ENCODE results near the gene PHF24. TPM values are rescaled to one million over a fixed set of nuclear protein-coding genes. Genes with fewer than 3 reads are reported as not detected.

The PHF24 gene
- total RNA-seq, 3 donors from 2014 or later (not counting 1 experiment from before 2014, with no cell fraction given): not detected

DNA sequence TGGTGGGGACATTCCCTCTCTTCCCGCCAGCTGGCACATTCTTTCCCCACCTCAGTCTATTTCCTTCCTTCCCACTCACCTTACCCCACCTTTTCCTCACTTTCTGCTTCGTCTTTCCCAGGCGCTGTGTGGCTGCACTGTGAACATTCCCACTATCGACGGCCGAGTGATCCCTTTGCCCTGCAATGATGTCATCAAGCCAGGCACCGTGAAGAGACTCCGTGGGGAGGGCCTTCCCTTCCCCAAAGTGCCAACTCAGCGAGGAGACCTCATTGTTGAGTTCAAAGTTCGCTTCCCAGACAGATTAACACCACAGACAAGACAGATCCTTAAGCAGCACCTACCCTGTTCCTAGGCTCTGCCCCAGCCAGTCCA is 38.8 kb downstream of the PHF24 start:
- TF ChIP-seq, protein P1, sequence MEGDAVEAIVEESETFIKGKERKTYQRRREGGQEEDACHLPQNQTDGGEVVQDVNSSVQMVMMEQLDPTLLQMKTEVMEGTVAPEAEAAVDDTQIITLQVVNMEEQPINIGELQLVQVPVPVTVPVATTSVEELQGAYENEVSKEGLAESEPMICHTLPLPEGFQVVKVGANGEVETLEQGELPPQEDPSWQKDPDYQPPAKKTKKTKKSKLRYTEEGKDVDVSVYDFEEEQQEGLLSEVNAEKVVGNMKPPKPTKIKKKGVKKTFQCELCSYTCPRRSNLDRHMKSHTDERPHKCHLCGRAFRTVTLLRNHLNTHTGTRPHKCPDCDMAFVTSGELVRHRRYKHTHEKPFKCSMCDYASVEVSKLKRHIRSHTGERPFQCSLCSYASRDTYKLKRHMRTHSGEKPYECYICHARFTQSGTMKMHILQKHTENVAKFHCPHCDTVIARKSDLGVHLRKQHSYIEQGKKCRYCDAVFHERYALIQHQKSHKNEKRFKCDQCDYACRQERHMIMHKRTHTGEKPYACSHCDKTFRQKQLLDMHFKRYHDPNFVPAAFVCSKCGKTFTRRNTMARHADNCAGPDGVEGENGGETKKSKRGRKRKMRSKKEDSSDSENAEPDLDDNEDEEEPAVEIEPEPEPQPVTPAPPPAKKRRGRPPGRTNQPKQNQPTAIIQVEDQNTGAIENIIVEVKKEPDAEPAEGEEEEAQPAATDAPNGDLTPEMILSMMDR (IDR thresholded peaks at IDR 0.05): no peak
- Mint-ChIP-seq H3K27me3 (ENCODE audit: low read depth in 2 of 2) (no peaks in the 10 kb centered on the region), H3K9me3 (no peaks in the 10 kb centered on the region), H3K27ac (no peak overlapping the region), H3K4me3 (no peak overlapping the region), H3K36me3 (no peaks in the 10 kb centered on the region), H3K4me1 (no peaks in the 10 kb centered on the region)
- intact Hi-C loops (cut with micrococcal nuclease): no loop called here
- WGBS (ENCODE audit: insufficient coverage): 95% methylated on average over 10 of the region's 10 CpGs
- DNase-seq (no peak), ATAC-seq (no peak)
- no peaks in the 10 kb centered on the region for H3K27me3 ChIP-seq (ENCODE audit: control insufficient read depth, insufficient read depth, low read length)
- no peak overlapping the region for H3K4me3 ChIP-seq (ENCODE audit: low read length)
- no peaks in the 10 kb centered on the region for H3K4me1 ChIP-seq (ENCODE audit: control insufficient read depth, insufficient read depth, low read length)
- H3K36me3 ChIP-seq (ENCODE audit: control insufficient read depth, insufficient read depth, low read length): no peaks in the 10 kb centered on the region
- no peaks in the 10 kb centered on the region for H3K9me3 ChIP-seq (ENCODE audit: control insufficient read depth, insufficient read depth, low read length)
- H3K27ac ChIP-seq (ENCODE audit: low read length): no peak overlapping the region

DNA sequence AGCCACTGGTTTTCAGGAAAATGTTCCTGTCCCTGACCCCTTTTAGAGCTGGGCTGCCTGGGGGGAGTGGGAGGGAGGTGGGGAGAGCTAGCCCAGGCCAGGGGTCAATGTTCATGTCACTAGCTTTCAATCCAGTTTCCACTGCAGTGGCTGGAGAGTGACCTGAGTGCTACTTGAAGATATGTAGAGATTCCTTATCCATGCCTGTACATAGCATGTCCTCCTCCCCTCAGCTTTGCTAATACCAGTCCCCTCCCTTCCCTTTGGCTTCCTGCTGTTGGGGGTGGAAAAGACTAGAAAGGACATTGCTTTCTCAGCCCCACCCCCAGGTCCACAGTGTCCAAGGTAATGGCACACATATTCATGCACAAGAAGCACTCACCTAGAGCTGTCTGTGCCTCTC is 39.3 kb downstream of the PHF24 start:
- no peak overlapping the region for H3K27ac Mint-ChIP-seq
- Histone ChIP-seq H3K36me3 (ENCODE audit: control insufficient read depth, insufficient read depth, low read length) (no peaks in the 10 kb centered on the region), H3K27me3 (ENCODE audit: control insufficient read depth, insufficient read depth, low read length) (no peaks in the 10 kb centered on the region), H3K9me3 (ENCODE audit: control insufficient read depth, insufficient read depth, low read length) (no peaks in the 10 kb centered on the region), H3K4me3 (ENCODE audit: low read length) (no peak overlapping the region), H3K27ac (ENCODE audit: low read length) (no peak overlapping the region), H3K4me1 (ENCODE audit: control insufficient read depth, insufficient read depth, low read length) (no peaks in the 10 kb centered on the region)
- H3K27me3 Mint-ChIP-seq (ENCODE audit: low read depth in 2 of 2): no peaks in the 10 kb centered on the region
- no peaks in the 10 kb centered on the region for H3K9me3 Mint-ChIP-seq
- intact Hi-C loops (cut with micrococcal nuclease): no loop called here
- no peaks in the 10 kb centered on the region for H3K36me3 Mint-ChIP-seq
- TF ChIP-seq, protein P1 (IDR thresholded peaks at IDR 0.05): no peak
- H3K4me1 Mint-ChIP-seq: no peaks in the 10 kb centered on the region
- ATAC-seq: no peak
- H3K4me3 Mint-ChIP-seq: no peak overlapping the region
- no peak for DNase-seq

DNA sequence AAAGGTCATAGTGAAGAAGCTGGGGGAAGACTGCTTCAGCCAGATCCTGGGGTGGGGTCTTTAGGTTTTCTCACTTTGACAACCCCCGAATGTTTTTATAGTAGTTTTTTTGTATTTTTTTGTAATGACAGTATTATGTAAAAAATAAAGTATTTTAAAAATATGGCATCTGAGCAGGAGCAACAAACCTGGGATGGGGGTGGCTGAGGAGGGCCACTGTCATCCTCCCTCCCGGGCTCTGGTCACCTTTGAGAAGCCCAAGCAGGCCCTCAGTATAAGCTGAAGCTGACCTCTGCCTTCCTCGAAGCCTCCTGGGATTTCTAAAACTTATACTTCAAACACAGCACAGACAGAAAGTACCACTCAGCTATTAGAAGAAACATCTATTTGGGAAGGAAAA is 40.2 kb downstream of the PHF24 start:
- Mint-ChIP-seq H3K27ac (no peak overlapping the region), H3K27me3 (ENCODE audit: low read depth in 2 of 2) (no peaks in the 10 kb centered on the region), H3K4me1 (no peaks in the 10 kb centered on the region), H3K4me3 (no peak overlapping the region), H3K36me3 (no peaks in the 10 kb centered on the region), H3K9me3 (no peaks in the 10 kb centered on the region)
- H3K9me3 ChIP-seq (ENCODE audit: control insufficient read depth, insufficient read depth, low read length): no peaks in the 10 kb centered on the region
- ATAC-seq: no peak
- 73% methylated on average over 2 of the region's 3 CpGs for WGBS (ENCODE audit: insufficient coverage)
- no peak for DNase-seq
- no peak overlapping the region for H3K4me3 ChIP-seq (ENCODE audit: low read length)
- H3K36me3 ChIP-seq (ENCODE audit: control insufficient read depth, insufficient read depth, low read length): no peaks in the 10 kb centered on the region
- TF ChIP-seq, protein P1 (IDR thresholded peaks at IDR 0.05): no peak
- no peak overlapping the region for H3K27ac ChIP-seq (ENCODE audit: low read length)
- H3K4me1 ChIP-seq (ENCODE audit: control insufficient read depth, insufficient read depth, low read length): no peaks in the 10 kb centered on the region
- intact Hi-C loops (cut with micrococcal nuclease): no loop called here
- H3K27me3 ChIP-seq (ENCODE audit: control insufficient read depth, insufficient read depth, low read length): no peaks in the 10 kb centered on the region

DNA sequence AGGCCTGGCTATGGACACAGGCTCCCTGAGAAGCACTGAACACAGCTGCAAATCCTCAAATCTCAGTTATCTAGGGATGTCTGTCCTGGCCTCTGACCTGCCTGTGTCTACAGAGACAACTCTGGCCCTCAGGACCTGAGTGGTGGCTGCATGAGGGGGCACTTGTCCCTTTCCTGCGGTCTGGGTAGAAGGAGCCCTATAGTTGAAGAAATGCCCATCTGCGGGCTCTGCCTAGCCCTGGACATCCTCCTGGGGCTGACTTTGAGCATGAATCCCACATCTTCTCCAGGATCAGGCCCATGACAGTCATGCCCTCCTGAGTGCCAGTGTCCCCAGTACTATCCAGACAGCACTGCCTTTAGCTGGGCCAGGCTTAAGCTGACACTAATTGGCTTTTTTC is 41.5 kb downstream of the PHF24 start:
- no peak for DNase-seq
- no peaks in the 10 kb centered on the region for H3K36me3 Mint-ChIP-seq
- no peak for ATAC-seq
- Histone ChIP-seq H3K4me3 (ENCODE audit: low read length) (no peak overlapping the region), H3K36me3 (ENCODE audit: control insufficient read depth, insufficient read depth, low read length) (no peaks in the 10 kb centered on the region), H3K9me3 (ENCODE audit: control insufficient read depth, insufficient read depth, low read length) (no peaks in the 10 kb centered on the region), H3K4me1 (ENCODE audit: control insufficient read depth, insufficient read depth, low read length) (no peaks in the 10 kb centered on the region), H3K27me3 (ENCODE audit: control insufficient read depth, insufficient read depth, low read length) (no peaks in the 10 kb centered on the region), H3K27ac (ENCODE audit: low read length) (no peak overlapping the region)
- H3K9me3 Mint-ChIP-seq: no peaks in the 10 kb centered on the region
- intact Hi-C loops (cut with micrococcal nuclease): no loop called here
- no peaks in the 10 kb centered on the region for H3K27me3 Mint-ChIP-seq (ENCODE audit: low read depth in 2 of 2)
- 89% methylated on average over 2 of the region's 2 CpGs for WGBS (ENCODE audit: insufficient coverage)
- H3K27ac Mint-ChIP-seq: no peak overlapping the region
- no peak overlapping the region for H3K4me3 Mint-ChIP-seq
- TF ChIP-seq, protein P1 (IDR thresholded peaks at IDR 0.05): no peak
- H3K4me1 Mint-ChIP-seq: no peaks in the 10 kb centered on the region

All from natural killer cell (primary cell).